HG02571 (cell line): ENCODE data around the gene NIPAL4.

Experiments
- ATAC-seq: cut with Tn5 transposase; IDR thresholded peaks from one replicate; pipeline ENCODE4 v1.9.1; 2021; ENCODE audit warnings: mild to moderate bottlenecking, moderate library complexity; ENCODE audit not compliant: unreplicated experiment

NIPAL4 gene

DNA sequence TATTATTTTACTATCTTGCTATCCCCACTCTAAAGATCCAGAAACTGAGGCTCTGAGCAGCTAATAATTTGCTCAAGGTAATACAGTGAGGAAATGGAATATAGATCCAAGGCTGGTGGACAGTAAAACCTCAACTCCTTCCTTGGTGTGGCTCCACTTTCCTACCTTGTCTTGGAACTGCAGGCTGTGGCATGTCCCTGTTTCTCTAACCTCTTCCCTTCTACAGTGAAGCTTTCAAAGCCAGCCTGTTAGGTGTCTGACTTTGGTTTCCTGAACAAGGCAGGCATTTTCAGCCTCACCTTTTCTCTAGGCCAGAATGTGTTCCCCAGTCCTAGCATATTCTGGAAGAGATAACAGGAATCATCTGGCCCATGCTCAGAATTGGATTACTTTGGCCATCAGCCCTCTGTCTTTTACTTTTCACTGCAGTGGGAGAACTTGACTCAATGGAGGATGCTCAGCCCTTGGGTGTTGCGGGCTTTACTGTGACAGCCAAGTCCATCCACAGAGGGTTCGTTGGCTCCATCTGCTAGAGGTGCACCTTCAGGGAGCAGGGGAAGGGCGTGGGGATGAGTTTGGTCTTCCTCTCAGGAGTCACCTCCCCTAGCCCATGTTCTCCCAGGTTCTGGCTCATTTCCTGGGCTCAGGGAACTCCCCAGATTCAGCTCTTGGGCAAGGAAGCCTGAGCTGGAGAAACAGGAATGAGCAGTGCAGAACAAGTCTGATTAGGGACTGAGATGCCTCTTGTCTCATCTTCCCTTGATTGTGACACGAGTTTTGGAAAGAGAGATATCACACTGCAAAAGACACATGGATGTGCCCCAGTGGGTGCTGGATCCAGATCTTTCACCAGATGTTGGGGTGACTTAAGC, 1.1 kb downstream of the NIPAL4 start:
- no peak for ATAC-seq

DNA sequence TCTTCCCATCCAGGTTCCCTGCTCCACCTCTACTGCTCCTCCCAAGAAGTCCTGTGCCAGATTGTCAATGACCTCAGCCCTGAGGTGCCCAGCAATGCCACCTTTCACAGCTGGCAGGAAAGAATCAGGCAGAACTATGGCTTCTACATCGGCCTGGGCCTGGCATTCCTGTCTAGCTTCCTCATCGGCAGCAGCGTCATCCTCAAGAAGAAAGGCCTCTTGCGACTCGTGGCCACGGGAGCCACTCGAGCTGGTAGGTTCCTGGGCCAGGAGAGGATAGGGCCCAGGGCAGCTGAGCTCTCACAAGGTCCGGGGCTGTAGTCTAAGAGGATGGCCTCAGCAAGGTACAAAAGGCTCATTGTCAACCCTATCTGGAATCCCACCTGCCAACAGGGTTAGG, 3.1 kb downstream of the NIPAL4 start:
- ATAC-seq = no peak

DNA sequence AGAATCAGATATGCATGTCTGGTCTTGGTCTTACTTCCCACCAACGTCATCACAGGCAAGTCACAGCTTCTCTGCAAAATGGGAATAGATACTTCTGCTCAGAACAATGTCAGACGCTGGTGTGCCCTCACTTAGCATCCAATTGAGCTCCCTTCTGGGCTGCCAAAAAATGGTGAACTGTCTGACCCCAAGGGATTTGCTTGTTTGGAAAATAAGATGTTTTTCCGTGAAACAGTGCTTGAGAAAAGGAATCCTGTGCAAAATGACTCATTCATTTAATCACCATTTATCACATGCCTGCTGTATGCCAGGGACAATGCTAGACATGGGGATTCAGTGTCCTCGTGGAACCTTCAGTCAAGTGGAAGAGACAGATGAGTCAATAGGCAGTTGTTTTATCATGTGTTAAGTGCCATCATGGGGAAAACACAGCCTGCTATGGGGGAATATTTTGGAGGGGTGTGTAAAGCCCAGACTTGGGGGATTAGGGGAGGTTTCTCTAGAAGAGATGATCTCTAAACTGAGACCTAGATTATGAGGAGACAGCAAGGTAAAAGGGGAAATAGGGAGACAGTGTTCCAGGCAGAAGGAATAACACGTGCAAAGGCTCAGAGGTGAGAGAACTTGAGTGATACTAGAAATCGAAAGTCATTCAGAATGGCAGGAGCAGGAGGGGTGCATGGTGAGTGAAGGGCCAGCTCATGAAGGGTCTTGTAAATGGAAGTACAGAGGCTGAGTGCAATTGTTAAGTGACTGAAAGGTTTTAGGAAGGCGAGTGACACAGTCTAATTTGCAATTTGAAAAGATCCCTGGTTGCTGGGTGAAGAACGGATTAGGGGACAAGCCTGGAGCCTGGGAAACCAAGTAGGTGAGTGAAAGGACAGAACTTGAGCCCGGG, 3.9 kb downstream of the NIPAL4 start:
- ATAC-seq = no peak

DNA sequence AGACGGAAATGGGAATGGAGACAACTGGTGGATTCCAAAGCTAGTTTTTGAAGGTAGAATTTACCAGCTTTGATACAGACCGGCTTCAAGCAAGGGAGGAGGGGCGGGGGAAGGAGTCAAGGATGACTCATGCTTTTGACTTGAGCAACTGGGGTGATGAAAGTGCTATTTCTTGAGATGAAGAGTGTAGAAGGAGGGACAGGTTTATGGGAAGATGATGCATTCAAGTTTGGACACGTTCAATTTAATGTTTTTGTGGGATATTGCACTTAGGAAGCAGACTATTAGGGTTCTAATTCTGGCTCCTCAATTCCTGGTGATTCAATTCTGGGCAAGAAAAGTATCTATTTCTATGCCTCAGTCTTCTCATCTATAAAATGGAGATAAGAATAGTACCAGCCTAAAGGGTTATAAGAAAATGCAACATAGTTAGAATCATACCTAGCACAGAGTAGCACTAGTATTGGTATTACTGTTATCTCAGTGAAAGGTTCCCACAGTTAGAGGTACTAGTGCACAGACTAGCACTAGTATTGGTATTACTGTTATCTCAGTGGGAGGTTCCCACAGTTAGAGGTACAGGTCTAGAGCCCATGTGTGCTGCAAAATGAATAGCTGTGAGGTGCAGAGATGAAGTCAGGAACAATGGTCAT, 4.6 kb downstream of the NIPAL4 start:
- ATAC-seq = peak; percentile 78

DNA sequence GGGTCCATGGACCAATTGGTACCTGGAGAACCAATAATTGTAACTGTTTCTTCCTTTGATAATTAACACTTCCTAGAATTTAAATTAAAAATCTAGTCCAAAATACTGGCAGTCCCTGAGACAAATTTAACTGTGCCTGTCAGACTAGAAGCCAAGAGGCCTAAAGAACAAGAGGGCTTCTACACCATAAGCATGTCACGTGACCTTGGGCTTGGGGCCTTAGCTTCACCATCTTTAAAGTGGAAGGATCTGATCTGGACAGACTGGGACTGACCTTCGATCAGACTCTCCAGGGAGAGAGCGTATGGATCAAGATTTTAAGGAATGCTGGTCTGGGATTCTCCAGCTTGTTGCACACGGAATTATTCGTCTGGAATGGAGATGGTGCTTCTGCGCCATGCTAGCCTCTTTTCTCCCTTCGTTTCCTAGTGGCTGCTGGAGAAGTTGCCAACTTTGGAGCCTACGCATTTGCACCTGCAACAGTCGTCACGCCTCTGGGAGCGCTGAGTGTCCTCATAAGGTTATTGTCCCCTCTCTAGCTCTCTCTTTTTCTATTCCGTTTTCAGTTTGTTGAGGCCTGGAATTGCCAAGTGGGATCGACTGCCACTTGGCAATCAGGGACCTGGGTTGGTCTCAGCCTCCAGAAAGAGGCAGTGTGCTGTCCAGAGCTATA, 8.4 kb downstream of the NIPAL4 start:
- ATAC-seq = no peak

DNA sequence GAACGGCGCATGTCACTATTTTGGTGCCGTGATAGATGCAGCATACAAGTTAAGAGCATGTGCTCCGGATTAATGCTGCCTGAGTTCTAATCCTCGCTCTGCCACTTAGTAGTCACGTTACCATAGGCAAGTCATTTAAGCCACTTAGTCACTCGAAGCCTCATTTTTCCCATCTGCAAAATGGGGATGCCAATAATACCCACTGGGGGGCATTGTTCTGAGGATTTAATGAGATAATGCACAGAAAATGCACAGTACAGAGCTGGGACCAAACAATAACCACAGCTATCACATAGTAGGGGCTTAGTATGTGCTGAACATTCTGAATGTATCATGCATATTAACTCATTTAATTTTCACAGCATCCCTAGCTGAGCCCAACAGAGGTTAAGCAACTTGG, 9.1 kb downstream of the NIPAL4 start:
- ATAC-seq = no peak

DNA sequence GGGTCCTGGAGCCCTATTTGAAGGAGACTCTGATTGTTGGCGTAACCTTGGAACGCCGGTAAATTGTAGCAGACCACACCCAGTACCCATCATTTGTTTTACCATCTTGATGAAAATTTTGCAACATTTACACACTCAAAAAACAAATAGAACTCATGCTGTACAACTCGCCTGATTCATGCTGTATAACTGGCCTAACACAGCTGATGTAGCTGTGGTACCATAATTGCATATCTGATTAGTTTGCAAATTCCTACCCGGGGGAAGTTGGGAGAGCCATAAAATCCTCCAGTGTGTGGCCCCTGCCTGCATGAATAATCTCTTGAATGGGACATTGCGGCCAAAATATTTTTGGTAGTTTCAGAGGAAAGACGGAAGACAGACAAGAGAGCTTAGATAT, 9.7 kb downstream of the NIPAL4 start:
- ATAC-seq = no peak

DNA sequence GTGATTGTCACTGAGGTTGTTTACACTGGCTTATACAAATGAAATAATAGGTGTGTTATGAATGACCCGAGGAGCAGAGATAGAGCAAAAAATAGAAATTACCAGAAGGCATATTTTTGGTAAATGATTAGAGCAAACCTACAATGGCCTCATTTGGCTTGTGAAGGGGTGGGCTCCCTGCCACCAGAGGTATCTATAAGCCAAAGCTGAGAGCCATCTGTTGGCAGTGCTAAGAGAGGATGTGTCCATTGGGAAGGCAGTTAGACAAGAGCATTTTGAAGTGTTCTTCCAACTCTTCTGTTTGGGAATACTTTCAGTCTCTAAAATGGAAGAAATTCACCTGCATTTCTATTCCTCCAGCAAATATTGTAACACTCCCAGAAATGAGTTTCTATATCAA, 10.6 kb downstream of the NIPAL4 start:
- no peak for ATAC-seq

DNA sequence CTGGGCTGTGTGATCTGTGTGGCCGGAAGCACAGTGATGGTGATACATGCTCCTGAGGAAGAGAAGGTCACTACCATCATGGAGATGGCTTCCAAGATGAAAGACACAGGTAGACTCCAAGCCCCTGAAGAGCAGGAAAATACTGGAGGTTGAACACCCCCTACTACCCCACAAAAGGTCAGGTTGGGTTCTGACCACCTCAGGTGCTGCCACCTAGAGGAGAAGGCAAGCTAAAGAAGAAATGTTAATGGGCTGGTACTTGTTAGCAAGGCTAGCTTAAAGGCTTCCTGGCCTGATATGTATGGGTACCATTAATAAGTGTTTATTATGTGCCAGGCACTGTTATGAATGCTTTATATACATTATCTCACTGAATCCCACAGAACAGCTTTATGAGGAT, 11.7 kb downstream of the NIPAL4 start:
- ATAC-seq = no peak

DNA sequence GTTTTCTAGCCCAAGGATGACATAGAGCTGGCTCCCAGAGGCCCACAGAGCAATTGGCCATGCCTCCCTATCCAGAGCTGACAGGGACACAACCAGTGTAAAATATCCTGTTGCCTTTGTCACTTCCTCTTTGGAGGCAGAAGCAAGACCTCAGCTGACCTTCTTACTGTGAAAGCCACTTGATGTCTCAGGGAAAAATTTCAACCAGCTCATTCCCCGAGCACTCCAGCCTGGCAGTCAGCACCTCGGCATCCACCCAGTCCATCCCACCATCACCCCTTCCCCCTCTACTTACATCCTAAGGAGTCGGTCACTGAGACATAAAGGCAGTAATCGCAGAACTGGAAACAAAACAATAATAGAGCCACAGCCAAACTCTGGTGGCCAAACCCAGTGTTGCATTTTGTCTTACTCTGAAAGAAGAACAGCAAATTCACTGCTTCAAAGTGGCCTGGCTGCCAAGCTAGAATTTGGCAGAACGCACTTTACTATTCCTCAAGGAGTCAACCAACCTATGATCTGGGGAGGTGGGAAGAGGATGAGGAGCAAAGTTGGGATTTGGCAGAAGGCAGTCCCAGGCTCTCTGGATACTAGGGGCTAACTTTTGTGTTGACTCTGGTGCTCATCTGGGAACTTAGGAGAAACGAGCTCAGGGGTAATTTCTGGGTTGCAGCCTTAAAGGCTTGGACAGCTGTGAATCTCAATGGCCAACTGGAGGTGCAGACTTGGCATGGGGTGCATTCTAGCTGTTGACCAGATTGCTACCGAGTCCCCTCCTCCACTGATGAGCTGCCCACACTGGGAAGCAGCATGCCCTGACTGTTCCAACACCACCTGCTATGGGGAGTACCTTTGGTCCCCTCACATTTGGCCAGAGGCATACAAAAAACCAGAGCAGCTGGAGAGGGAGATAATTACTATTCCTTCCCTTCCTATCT, 13.6 kb downstream of the NIPAL4 start:
- no peak for ATAC-seq

DNA sequence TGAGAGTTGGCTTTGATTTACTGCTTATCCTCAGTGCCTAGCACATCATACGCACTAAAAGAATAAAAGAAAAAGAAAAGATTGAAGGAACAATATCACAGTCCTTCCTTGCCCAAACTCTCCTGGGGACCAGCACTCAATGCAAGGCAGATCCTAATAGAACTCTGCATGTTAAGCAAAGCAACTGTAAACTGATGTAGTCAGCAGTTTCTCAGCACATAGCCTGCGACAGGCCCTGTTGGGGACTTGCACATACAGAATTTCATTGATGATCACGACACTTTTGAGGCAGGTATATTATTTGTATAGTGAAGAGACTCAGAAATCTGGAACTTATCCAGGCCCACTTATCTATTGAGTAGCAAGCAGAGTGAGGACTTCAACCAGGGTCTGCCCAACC, 15.4 kb downstream of the NIPAL4 start:
- no peak for ATAC-seq

DNA sequence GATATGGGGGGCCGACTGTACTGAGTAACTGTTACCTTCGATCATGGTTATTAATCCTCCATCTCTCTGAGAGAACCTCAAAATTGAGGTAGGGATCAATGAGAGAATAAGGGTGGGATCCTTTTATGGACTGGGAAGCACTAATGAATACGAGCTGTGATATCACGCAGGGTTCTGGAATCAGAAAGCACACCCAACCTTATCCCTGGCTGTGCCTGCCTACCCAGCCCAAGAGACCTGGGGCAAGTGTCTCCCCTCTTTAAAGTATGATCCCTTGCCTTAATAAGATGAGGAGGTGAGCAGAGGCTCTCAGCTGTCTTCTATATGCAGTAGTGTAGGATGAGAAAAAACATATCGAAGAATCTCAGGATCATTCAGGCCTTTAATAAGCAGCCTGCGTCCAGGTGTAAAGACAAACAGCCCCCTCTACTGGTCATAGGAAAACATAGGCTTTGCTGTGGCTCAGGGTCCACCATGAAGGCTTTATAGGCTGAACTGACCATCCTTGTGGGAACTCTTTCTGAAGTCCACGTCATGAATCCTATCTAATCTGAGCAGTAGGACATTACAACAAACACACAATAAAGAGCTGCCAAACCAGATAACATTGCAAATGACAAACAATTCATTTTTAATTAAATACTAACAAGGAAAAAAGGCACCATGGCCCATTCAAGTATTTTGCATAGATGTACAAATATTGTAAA, 16.8 kb downstream of the NIPAL4 start:
- no peak for ATAC-seq

DNA sequence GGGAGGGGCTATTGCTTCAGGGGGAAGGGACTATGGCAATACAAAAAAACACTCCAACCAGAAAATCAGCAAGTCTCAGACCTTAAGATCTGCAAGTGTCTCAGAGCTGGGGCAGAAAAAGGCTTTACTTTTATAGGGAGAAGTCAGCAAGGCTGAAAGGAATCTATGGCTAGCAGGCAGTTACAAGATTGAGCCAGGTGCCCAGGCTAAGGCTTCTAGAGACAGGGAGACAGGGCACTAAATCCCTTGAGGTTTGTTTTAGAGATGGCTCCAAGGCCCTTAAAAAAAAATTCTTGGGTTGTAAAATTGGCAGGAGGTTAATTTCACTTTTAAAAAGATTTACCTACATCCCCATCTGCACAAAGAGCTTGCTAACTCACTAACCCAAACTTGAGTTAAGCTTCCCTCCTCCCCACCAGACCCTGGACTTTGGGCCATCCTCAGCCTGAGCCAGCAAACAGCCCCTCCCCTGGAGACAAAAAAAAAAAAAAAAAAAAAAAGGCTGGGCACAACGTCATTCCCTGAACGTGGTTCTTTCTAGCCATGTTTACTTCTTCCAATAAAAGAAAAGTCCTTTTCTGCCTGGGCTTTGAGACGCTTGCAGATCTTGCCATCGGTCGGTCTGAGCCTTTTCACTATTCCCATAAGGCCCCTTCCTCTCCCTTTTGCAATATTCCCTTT, 17.9 kb downstream of the NIPAL4 start:
- no peak for ATAC-seq

DNA sequence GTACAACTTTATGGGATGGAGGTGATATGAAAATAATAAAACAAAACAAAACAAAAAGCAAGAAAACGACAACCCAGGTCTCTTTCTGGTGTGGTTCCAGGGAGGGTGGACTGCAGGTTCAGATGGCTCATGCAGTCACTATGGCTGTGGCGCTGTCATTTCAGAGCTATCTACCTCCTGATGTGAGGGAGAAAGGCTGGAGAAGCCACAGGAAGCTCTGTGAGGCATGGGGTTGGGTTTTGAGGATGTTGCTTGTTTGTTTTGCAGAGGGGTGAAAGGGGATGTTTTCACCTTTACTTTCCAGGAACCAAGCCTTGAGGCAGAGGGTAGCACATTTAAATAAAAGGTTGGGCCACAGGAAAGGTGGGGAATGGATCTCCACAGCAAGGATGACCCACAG, 18.7 kb downstream of the NIPAL4 start:
- ATAC-seq = no peak

DNA sequence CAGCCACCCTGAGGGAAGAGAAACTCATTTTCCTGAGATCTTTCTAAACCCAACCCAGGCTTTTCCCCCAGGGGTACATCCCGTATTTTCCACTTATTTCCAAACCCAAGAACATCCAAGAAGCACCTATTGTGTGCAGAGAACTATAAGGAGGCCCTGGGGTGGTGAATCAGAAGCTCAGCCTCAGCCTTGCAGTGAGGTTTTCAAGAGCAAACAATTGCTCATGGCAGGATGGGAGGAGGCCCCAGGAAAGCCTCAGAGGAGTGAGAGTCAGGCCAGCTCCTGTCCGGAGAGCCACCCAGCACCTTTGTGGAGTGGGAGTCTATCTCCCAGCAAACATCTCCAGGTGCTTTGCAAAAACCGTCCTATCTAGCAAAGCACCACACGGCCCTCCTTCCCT, 19.2 kb downstream of the NIPAL4 start:
- ATAC-seq = no peak

DNA sequence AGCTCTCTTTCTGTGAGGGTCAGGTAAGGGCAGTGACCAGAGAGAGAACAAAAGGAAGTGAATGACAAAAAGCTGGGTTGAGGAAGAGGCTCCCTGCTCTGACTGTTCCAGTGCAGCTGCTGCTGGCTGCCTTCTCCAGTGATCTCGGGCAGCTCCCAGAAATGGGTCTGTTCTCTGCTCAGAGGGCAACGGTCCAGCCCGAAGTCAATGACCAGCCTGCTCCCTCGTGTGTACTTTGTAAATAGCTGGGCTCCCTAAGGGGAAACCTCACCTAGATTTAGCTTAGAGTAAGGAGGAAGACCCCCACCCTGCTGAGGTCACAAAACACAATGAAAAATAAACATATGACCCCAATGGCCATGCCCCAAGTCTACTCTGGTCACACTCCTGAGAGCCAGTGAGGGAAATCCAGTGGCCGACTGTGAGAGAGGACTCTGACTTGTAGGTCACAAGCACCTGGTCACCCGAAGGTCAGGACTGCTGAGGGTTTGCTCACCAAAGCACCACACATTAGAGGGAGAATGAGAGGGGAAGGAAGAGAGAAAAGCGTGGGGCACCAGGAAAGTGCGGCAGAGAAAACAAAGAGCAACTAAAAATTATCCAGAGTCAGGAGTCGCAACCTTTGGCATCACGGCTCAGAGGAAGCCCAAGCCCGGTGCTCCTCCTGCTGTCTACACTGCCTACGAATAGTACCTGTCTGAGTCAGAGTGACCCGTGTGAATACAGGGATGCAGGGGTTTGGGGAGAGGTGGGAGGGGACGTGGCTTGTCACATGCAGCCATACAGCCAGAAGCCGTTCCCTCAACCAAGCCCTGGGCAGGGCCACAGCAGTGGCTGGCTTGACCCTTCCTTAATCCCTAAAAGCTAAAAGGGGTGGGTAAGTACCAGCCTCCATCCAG, 19.8 kb downstream of the NIPAL4 start:
- ATAC-seq = no peak

DNA sequence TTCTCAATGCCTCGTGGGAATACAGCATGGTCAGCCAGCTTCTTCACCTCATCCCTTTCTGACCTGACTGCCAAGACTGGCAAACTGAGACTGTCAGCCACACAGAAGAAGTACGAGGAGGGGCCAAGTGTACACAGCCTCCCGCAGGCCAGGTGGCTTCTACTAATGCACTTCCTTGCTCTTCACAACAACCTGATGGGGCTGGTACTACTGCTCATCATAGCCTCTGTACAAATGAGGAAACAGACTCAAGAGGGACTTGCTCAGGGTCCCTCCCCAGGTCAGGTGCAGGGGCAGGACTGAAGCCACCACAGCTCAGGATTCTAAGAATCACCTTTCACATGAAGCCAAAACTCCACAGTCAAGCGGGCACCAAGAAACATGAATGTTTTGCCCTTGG, 21.3 kb downstream of the NIPAL4 start:
- no peak for ATAC-seq

DNA sequence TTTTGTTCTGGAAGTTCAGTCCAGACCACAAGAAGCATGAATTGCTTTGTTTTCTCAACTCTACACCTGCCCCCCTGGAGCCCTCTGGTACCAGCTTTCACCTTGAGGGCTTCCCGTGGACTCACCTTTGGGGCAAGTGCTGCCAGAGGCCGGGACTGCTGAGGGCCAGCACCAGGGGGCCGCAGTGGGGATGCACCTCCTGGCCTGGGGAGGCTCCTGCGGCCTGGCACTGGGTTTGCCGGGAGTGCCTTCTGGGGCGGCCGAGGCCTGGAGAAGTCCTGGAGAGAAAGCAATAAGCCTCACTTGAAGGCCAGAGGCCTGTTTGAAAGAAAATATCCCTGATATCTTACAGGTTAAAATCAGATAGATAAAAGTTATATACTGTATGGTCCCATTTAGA, 21.7 kb downstream of the NIPAL4 start:
- ATAC-seq = no peak
